RWPE2 (cell line): ENCODE results near the gene CDX1.

Source experiments
- ATAC-seq: fragments of 200-7000 bp; cut with Tn5 transposase; 3 replicates; pipeline ENCODE4 v1.9.1; 2021; ENCODE audit warnings: low read depth
- DNase-seq: peaks from one replicate; pipeline ENCODE4 v3.0.0-alpha.2; 2020; ENCODE audit warnings: low spot score
- H3K27ac ChIP-seq: fragments of 450-650 bp; 2 replicates; pipeline ENCODE4 v1.5.1; 2017; ENCODE audit warnings: mild to moderate bottlenecking; ENCODE audit not compliant: poor library complexity, severe bottlenecking
- H3K27me3 ChIP-seq: fragments of 250-450 bp; sonication (Bioruptor Pico); 2 replicates; pipeline ENCODE4 v1.5.1; 2021; ENCODE audit warnings: mild to moderate bottlenecking, moderate library complexity; ENCODE audit not compliant: insufficient read depth, poor library complexity, severe bottlenecking
- H3K36me3 ChIP-seq: fragments of 250-450 bp; sonication (Bioruptor Pico); 2 replicates; pipeline ENCODE4 v1.5.1; 2020; ENCODE audit warnings: low read depth, mild to moderate bottlenecking, moderate library complexity
- H3K4me1 ChIP-seq: fragments of 250-450 bp; sonication (Bioruptor Pico); 2 replicates; pipeline ENCODE4 v1.5.1; 2021; ENCODE audit warnings: mild to moderate bottlenecking, moderate library complexity; ENCODE audit not compliant: insufficient read depth, poor library complexity, severe bottlenecking
- H3K4me3 ChIP-seq: fragments of 250-450 bp; sonication (Bioruptor Pico); 2 replicates; pipeline ENCODE4 v1.5.1; 2021; ENCODE audit warnings: mild to moderate bottlenecking, moderate library complexity; ENCODE audit not compliant: severe bottlenecking
- H3K9me3 ChIP-seq: fragments of 250-450 bp; sonication (Bioruptor Pico); 2 replicates; pipeline ENCODE4 v1.5.1; 2021; ENCODE audit warnings: mild to moderate bottlenecking, moderate library complexity; ENCODE audit not compliant: severe bottlenecking
- CTCF ChIP-seq: fragments of 450-650 bp; IDR thresholded peaks from one replicate; pipeline ENCODE4 v1.5.1; 2017; ENCODE audit warnings: mild to moderate bottlenecking, moderate library complexity; ENCODE audit not compliant: poor library complexity, severe bottlenecking

CDX1 gene

GRCh38 chr5:150158170-150158949 is 8.2 kb upstream of the CDX1 start:
- ATAC-seq: no peak
- no peaks in the 10 kb centered on the region for H3K36me3 ChIP-seq
- H3K4me3 ChIP-seq: no peak overlapping the region
- DNase-seq: no peak
- H3K9me3 ChIP-seq: no peaks in the 10 kb centered on the region
- no peak for TF ChIP-seq CTCF
- H3K27ac ChIP-seq: no peak overlapping the region
- no peaks in the 10 kb centered on the region for H3K27me3 ChIP-seq
- no peaks in the 10 kb centered on the region for H3K4me1 ChIP-seq

GRCh38 chr5:150159031-150159430 is 7.5 kb upstream of the CDX1 start:
- H3K36me3 ChIP-seq: no peaks in the 10 kb centered on the region
- no peak for ATAC-seq
- TF ChIP-seq CTCF: no peak
- DNase-seq: no peak
- no peaks in the 10 kb centered on the region for H3K4me1 ChIP-seq
- H3K4me3 ChIP-seq: no peak overlapping the region
- no peak overlapping the region for H3K27ac ChIP-seq
- H3K27me3 ChIP-seq: no peaks in the 10 kb centered on the region
- H3K9me3 ChIP-seq: no peaks in the 10 kb centered on the region

- H3K4me1 ChIP-seq: no peaks in the 10 kb centered on the region
- no peak overlapping the region for H3K4me3 ChIP-seq
- H3K36me3 ChIP-seq: no peaks in the 10 kb centered on the region
- H3K9me3 ChIP-seq: no peaks in the 10 kb centered on the region
- ATAC-seq (no peak), DNase-seq (no peak)
- H3K27ac ChIP-seq: no peak overlapping the region
- TF ChIP-seq CTCF: no peak
- no peaks in the 10 kb centered on the region for H3K27me3 ChIP-seq
Observed at GRCh38 chr5:150159741-150160179, 6.8 kb upstream of the CDX1 start.

- Histone ChIP-seq H3K9me3 (no peaks in the 10 kb centered on the region), H3K36me3 (no peaks in the 10 kb centered on the region), H3K4me3 (no peak overlapping the region), H3K27ac (no peak overlapping the region), H3K4me1 (no peaks in the 10 kb centered on the region), H3K27me3 (no peaks in the 10 kb centered on the region)
- ATAC-seq (no peak), DNase-seq (no peak)
- TF ChIP-seq CTCF: no peak
Observed at GRCh38 chr5:150160448-150161081, 6.0 kb upstream of the CDX1 start.
